GM23248 (cell line): Measurements from ENCODE around the gene CCBE1.

Experiments
- EZH2 ChIP-seq: fragments of 200-600 bp; sonication (generic); IDR thresholded peaks from 2 replicates; pipeline ENCODE4 v1.6.1; 2018; ENCODE audit warnings: antibody characterized with exemption, mild to moderate bottlenecking; ENCODE audit not compliant: insufficient read depth, poor library complexity, severe bottlenecking
- EZH2phosphoT487 ChIP-seq: fragments of 200-600 bp; sonication (generic); IDR thresholded peaks from 2 replicates; pipeline ENCODE4 v1.6.1; 2018; ENCODE audit warnings: antibody characterized with exemption, moderate library complexity, mild to moderate bottlenecking, low read depth; ENCODE audit not compliant: insufficient read depth

DNA sequence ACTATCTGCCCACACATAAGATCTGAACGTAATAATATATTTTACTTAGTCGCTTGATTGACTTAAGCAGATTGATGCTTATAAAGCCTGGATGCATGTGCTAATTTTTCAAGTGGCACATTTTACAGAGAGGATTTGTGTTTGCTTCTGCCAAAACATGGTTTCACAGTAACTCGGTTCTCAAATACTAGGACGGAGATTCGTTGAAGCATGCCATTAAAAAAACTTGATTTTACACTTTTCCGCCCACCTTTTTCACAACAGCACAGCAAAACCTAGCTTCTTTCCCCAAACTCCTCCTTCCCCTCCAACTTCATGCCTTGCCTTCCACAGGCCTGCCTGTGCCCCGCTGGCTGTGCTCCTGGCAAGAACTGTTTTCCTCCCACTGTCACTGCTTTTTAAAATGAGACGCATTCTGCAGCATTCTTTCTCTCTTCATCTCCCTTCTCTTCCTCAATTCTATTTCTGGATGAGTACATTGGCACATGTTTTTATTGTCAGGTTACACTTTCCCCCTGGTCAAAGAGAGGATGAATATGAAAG is 283.0 kb downstream of the CCBE1 start:
- TF ChIP-seq EZH2phosphoT487, result no peak
- no peak for TF ChIP-seq EZH2
